Endothelial cell of umbilical vein (primary cell): ENCODE data around the gene LLGL2. TPM values are rescaled to one million over a fixed set of nuclear protein-coding genes. Genes with fewer than 3 reads are reported as not detected.

Source experiments
- BruUV-seq: library from RNA; stranded (reverse); fragments of 400-500 nt; replicated peaks from 2 replicates; lab custom pipeline; 2021; lab: Mats Ljungman, UMichigan
- CTCF ChIA-PET: fragments of 300-600, 350-600 bp; sonication (Branson Sonifier 250); formaldehyde crosslinking; loops from one replicate; lab custom pipeline; 2021; ENCODE audit warnings: antibody characterized with exemption, inconsistent platforms; lab: Charles Lee
- POLR2A ChIA-PET: fragments of 300-600, 350-600 bp; sonication (Branson Sonifier 250); formaldehyde crosslinking; loops from one replicate; lab custom pipeline; 2021; ENCODE audit warnings: antibody characterized with exemption, inconsistent platforms; lab: Charles Lee
- DNase-seq: peaks from one replicate; pipeline ENCODE4 v3.0.0-alpha.2; 2011; ENCODE audit warnings: low read depth, low spot score
- FAIRE-seq: peaks from 2 replicates; lab custom pipeline; 2011; peaks lifted over from hg19 to GRCh38; lab: Jason Lieb, UNC
- H2AFZ ChIP-seq: 2 replicates; pipeline ENCODE4 v1.6.0; 2012; ENCODE audit warnings: low read depth, low read length, control low read depth, inconsistent platforms
- H3K27ac ChIP-seq: 2 replicates; pipeline ENCODE4 v1.5.1; 2011; ENCODE audit warnings: low read depth, mild to moderate bottlenecking, control low read depth, low read length, moderate library complexity; ENCODE audit not compliant: insufficient read depth
- H3K27me3 ChIP-seq, 2 experiments: 2 replicates each; pipeline versions ENCODE4 v1.6.0 to v1.6.1; 2011; ENCODE audit warnings: low read length in 2 of 2, mixed read lengths in 1 of 2; ENCODE audit not compliant: control insufficient read depth in 2 of 2, insufficient read depth in 2 of 2
- H3K36me3 ChIP-seq, 2 experiments: 2 replicates in 1 of 2; 3 replicates in 1 of 2; pipeline ENCODE4 v1.5.1; 2011; ENCODE audit warnings: low read length in 2 of 2, mild to moderate bottlenecking in 1 of 2, moderate library complexity in 1 of 2; ENCODE audit not compliant: control insufficient read depth in 2 of 2, insufficient read depth in 2 of 2; ENCODE audit errors: extremely low read depth in 1 of 2
- H3K4me1 ChIP-seq: 3 replicates; pipeline ENCODE4 v1.5.1; 2011; ENCODE audit warnings: mild to moderate bottlenecking, low read length; ENCODE audit not compliant: control insufficient read depth, insufficient read depth; ENCODE audit errors: extremely low read depth
- H3K4me2 ChIP-seq: 2 replicates; pipeline ENCODE4 v1.6.1; 2011; ENCODE audit warnings: low read length, control low read depth, mixed read lengths; ENCODE audit not compliant: insufficient read depth
- H3K4me3 ChIP-seq, 3 experiments: fragments of 200-600 bp in 1 of 3; sonication (generic), shearing (Covaris generic) in 1 of 3; replicated peaks in 1 of 3; 2 replicates each; pipeline ENCODE4 v1.5.1; 2011 to 2016; ENCODE audit warnings: control low read depth in 3 of 3, low read length in 3 of 3, mild to moderate bottlenecking in 2 of 3, inconsistent platforms in 1 of 3, low read depth in 1 of 3, moderate library complexity in 1 of 3; ENCODE audit not compliant: insufficient read depth in 1 of 3
- H3K79me2 ChIP-seq: 2 replicates; pipeline ENCODE4 v1.6.0; 2012; ENCODE audit warnings: low read length, inconsistent platforms; ENCODE audit not compliant: control insufficient read depth, insufficient read depth
- H3K9ac ChIP-seq: replicated peaks from 2 replicates; pipeline ENCODE3; 2011; ENCODE audit warnings: low read length, control low read depth; ENCODE audit not compliant: insufficient read depth; ENCODE audit errors: extremely low read depth
- H3K9me1 ChIP-seq: replicated peaks from 3 replicates; pipeline ENCODE4 v1.6.0; 2011; ENCODE audit warnings: mild to moderate bottlenecking, low read length; ENCODE audit not compliant: control insufficient read depth, insufficient read depth; ENCODE audit errors: extremely low read depth
- H3K9me3 ChIP-seq: replicated peaks from 2 replicates; pipeline ENCODE4 v1.5.1; 2012; ENCODE audit warnings: low read length, inconsistent platforms; ENCODE audit not compliant: control insufficient read depth, insufficient read depth
- H4K20me1 ChIP-seq: replicated peaks from 2 replicates; pipeline ENCODE3; 2011; ENCODE audit warnings: mild to moderate bottlenecking, low read length; ENCODE audit not compliant: control insufficient read depth, insufficient read depth; ENCODE audit errors: extremely low read depth
- EZH2 ChIP-seq: IDR thresholded peaks from 2 replicates; pipeline ENCODE4 v1.6.1; 2012; ENCODE audit warnings: borderline replicate concordance, low read depth, mild to moderate bottlenecking, moderate library complexity, low read length, inconsistent platforms; ENCODE audit not compliant: severe bottlenecking
- FOS ChIP-seq: IDR thresholded peaks from 2 replicates; pipeline ENCODE4 v1.6.1; 2011; ENCODE audit warnings: mild to moderate bottlenecking, low read length, moderate library complexity, borderline replicate concordance; ENCODE audit not compliant: insufficient read depth
- GATA2 ChIP-seq: IDR thresholded peaks from 2 replicates; pipeline ENCODE4 v1.7.0; 2011; ENCODE audit warnings: low read depth, mild to moderate bottlenecking, moderate library complexity, mixed read lengths, low read length; ENCODE audit not compliant: insufficient read length, insufficient read depth
- JUN ChIP-seq: IDR thresholded peaks from 2 replicates; pipeline ENCODE4 v1.6.1; 2011; ENCODE audit warnings: borderline replicate concordance, low read depth; ENCODE audit not compliant: insufficient read length, insufficient read depth
- MYC ChIP-seq: IDR thresholded peaks from one replicate; pipeline ENCODE4 v1.6.1; 2011; ENCODE audit warnings: mild to moderate bottlenecking, low read depth, low read length
- POLR2A ChIP-seq: IDR thresholded peaks from 2 replicates; pipeline ENCODE4 v1.6.1; 2012; ENCODE audit warnings: low read depth, mild to moderate bottlenecking, control low read depth, low read length
- POLR2AphosphoS5 ChIP-seq: IDR thresholded peaks from 2 replicates; pipeline ENCODE4 v1.6.1; 2012; ENCODE audit warnings: low read depth, mild to moderate bottlenecking, control low read depth, low read length, moderate library complexity; ENCODE audit not compliant: insufficient read depth
- dilution Hi-C: fragments of 300-500 bp; cut with MboI; formaldehyde crosslinking; loops from one replicate; pipeline ENCODE4 v1.15.0; 2019; ENCODE audit warnings: low sequenced_read_pairs; ENCODE audit not compliant: extremely low pct_ligation_motif_present
- intact Hi-C: fragments of 100-400 bp; cut with micrococcal nuclease; formaldehyde crosslinking; loops from one replicate; pipeline ENCODE4 v1.10.0; 2022
- polyA plus RNA-seq, 4 experiments: library from polyadenylated mRNA; depleted of rRNA in 3 of 4; stranded (reverse) in 3 of 4; unstranded in 1 of 4; fragments of >200 nt; gene quantifications; 2 replicates each; pipeline versions ENCODE4 v1.2.1 to v1.2.3, GENCODE V29; 2011 to 2012; ENCODE audit warnings: missing spikeins in 1 of 4
- total RNA-seq: library from RNA; stranded (reverse); gene quantifications from 2 replicates; pipeline ENCODE4 v1.2.3, GENCODE V29; 2021
- TF ChIP-seq, protein P1 (sequence below): IDR thresholded peaks from 2 replicates; pipeline ENCODE4 v1.6.1; 2011; ENCODE audit not compliant: insufficient read depth, insufficient read length
- TF ChIP-seq, protein P2 (sequence below), 2 donors: IDR thresholded peaks; 1 replicate in 1 of 2; 2 replicates in 1 of 2; pipeline ENCODE4 v1.5.1; 2011; ENCODE audit warnings: low read length in 2 of 2, mild to moderate bottlenecking in 2 of 2, moderate library complexity in 2 of 2, control low read depth in 1 of 2, inconsistent platforms in 1 of 2, low read depth in 1 of 2; ENCODE audit not compliant: insufficient read depth in 1 of 2; ENCODE audit errors: extremely low read depth in 1 of 2

The LLGL2 gene
- total and polyA plus RNA-seq, 2 donors (not counting 3 experiments of a cell fraction or from before 2014, with no cell fraction given) = 5.3 to 5.4 TPM

DNA sequence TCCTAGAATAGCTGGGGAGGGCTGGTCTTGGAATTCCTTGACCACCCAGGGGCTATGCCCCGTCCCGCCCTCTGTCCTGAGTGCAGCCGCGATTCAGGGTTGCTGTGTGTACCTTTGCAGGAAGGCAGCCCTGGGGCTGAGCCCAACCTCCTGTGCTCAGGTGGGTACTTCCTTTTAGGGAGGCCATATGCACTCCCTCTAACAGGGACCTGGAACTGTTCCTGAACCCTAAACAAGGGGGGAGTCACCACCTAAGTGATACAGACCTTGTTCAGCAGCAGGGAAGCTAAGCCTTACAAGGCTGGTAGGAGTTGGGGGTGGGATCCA is 24.6 kb downstream of the LLGL2 start:
- Histone ChIP-seq H3K4me1 (no peaks in the 10 kb centered on the region), H3K4me2 (no peak overlapping the region), H3K27ac (no peak overlapping the region), H3K4me3 (no peak overlapping the region), H3K9me1 (no peaks in the 10 kb centered on the region), H2AFZ (no peak overlapping the region), H3K27me3 (no peaks in the 10 kb centered on the region), H3K9ac (no peak overlapping the region), H3K9me3 (no peaks in the 10 kb centered on the region), H4K20me1 (no peaks in the 10 kb centered on the region), H3K36me3 (no peaks in the 10 kb centered on the region), H3K79me2 (no peaks in the 10 kb centered on the region)
- POLR2A ChIA-PET = no interaction called here
- CTCF ChIA-PET = interaction anchor here (0.9 to 1.3 kb wide), 2 partner anchors 15 to 52 kb away, joined by 3 to 4 read pairs; no protein-coding TSS in a partner anchor
- FAIRE-seq = no peak
- BruUV-seq = no TSS peak
- TF ChIP-seq MYC (no peak), FOS (no peak), JUN (no peak), POLR2AphosphoS5 (no peak), GATA2 (no peak), POLR2A (no peak), EZH2 (no peak)
- TF ChIP-seq, protein P1, sequence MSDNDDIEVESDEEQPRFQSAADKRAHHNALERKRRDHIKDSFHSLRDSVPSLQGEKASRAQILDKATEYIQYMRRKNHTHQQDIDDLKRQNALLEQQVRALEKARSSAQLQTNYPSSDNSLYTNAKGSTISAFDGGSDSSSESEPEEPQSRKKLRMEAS = no peak
- TF ChIP-seq, protein P2, sequence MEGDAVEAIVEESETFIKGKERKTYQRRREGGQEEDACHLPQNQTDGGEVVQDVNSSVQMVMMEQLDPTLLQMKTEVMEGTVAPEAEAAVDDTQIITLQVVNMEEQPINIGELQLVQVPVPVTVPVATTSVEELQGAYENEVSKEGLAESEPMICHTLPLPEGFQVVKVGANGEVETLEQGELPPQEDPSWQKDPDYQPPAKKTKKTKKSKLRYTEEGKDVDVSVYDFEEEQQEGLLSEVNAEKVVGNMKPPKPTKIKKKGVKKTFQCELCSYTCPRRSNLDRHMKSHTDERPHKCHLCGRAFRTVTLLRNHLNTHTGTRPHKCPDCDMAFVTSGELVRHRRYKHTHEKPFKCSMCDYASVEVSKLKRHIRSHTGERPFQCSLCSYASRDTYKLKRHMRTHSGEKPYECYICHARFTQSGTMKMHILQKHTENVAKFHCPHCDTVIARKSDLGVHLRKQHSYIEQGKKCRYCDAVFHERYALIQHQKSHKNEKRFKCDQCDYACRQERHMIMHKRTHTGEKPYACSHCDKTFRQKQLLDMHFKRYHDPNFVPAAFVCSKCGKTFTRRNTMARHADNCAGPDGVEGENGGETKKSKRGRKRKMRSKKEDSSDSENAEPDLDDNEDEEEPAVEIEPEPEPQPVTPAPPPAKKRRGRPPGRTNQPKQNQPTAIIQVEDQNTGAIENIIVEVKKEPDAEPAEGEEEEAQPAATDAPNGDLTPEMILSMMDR (IDR thresholded peaks at IDR 0.05; ENCODE audit: extremely low read depth in 1 of 2, insufficient read depth in 1 of 2, low read depth in 1 of 2, low read length in 2 of 2) = no peak
- intact Hi-C loops (no loop called here), dilution Hi-C loops (no loop called here)
- DNase-seq = no peak
